SU-DHL-6 (cell line): Measurements from ENCODE around the gene FKBP1C.
"Not testable (repeated sequence)": the region's sequence is repeated elsewhere in the genome, so short reads cannot be mapped to it uniquely, and the experiment has no call there.

ENCODE experiments used
- H2AFZ ChIP-seq: fragments of 200-600 bp; sonication (generic); 2 replicates; pipeline ENCODE4 v1.6.1; 2014; ENCODE audit warnings: low read depth, mild to moderate bottlenecking, moderate library complexity, mixed read lengths, antibody characterized with exemption, low read length; ENCODE audit not compliant: severe bottlenecking
- H3F3A ChIP-seq: fragments of 200-600 bp; shearing (Covaris generic); 2 replicates; pipeline ENCODE4 v1.6.0; 2016; ENCODE audit warnings: antibody characterized with exemption, mild to moderate bottlenecking; ENCODE audit not compliant: insufficient read depth
- H3K27ac ChIP-seq: fragments of 200-600 bp; sonication (generic); 2 replicates; pipeline ENCODE4 v1.5.1; 2016; ENCODE audit warnings: low read depth, mild to moderate bottlenecking, low read length, moderate library complexity, mixed read lengths
- H3K27me3 ChIP-seq: fragments of 200-600 bp; sonication (generic), shearing (Covaris generic); 2 replicates; pipeline ENCODE4 v1.6.0; 2014; ENCODE audit warnings: mild to moderate bottlenecking, low read length
- H3K36me3 ChIP-seq: fragments of 200-600 bp; sonication (generic); 2 replicates; pipeline ENCODE4 v1.6.1; 2014; ENCODE audit warnings: mild to moderate bottlenecking, low read length, mixed read lengths
- H3K4me2 ChIP-seq: fragments of 300-600, 200-600 bp; shearing (Covaris generic), sonication (generic); 2 replicates; pipeline ENCODE4 v1.6.0; 2014; ENCODE audit warnings: low read length, low read depth, mild to moderate bottlenecking; ENCODE audit not compliant: poor library complexity, severe bottlenecking
- H3K4me3 ChIP-seq: fragments of 200-600 bp; sonication (generic); 2 replicates; pipeline ENCODE4 v1.5.1; 2014; ENCODE audit warnings: antibody characterized with exemption, low read length, mild to moderate bottlenecking, mixed read lengths; ENCODE audit not compliant: insufficient read depth, poor library complexity, severe bottlenecking
- H3K79me2 ChIP-seq: fragments of 200-600 bp; sonication (generic); 2 replicates; pipeline ENCODE4 v1.6.1; 2014; ENCODE audit warnings: mild to moderate bottlenecking, low read length, moderate library complexity; ENCODE audit not compliant: insufficient read depth
- H3K9ac ChIP-seq: fragments of 200-600 bp; sonication (generic); 2 replicates; pipeline ENCODE4 v1.7.0; 2014; ENCODE audit warnings: mild to moderate bottlenecking, low read length
- H3K9me2 ChIP-seq: fragments of 200-600 bp; sonication (generic); replicated peaks from 2 replicates; pipeline ENCODE4 v1.6.1; 2014; ENCODE audit warnings: low read length; ENCODE audit not compliant: insufficient read depth
- H3K9me3 ChIP-seq: fragments of 200-600 bp; sonication (generic); 2 replicates; pipeline ENCODE4 v1.6.1; 2014; ENCODE audit warnings: low read length, mixed read lengths; ENCODE audit not compliant: insufficient read depth
- H4K20me1 ChIP-seq: fragments of 200-600 bp; sonication (generic); 2 replicates; pipeline ENCODE4 v1.6.1; 2014; ENCODE audit warnings: low read depth, mild to moderate bottlenecking, antibody characterized with exemption, low read length, moderate library complexity, mixed read lengths
- EZH2phosphoT487 ChIP-seq: fragments of 200-600 bp; sonication (generic), shearing (Covaris generic); conservative IDR thresholded peaks from 2 replicates; pipeline ENCODE4 v1.6.1; 2018; ENCODE audit warnings: mild to moderate bottlenecking, antibody characterized with exemption, low read length, moderate library complexity, mixed read lengths
- TF ChIP-seq, protein P1 (sequence below): fragments of 200-600 bp; sonication (generic); IDR thresholded peaks from one replicate; pipeline ENCODE4 v1.5.1; 2017; ENCODE audit warnings: antibody characterized with exemption, mild to moderate bottlenecking, low read length, moderate library complexity; ENCODE audit not compliant: insufficient read depth, poor library complexity, severe bottlenecking

FKBP1C gene

GRCh38 chr6:63224179-63224578 is 12.9 kb downstream of the FKBP1C start:
- Histone ChIP-seq H3K36me3 (no peaks in the 10 kb centered on the region), H3K9ac (no peak overlapping the region), H3K4me3 (no peak overlapping the region), H2AFZ (no peak overlapping the region), H3K9me3 (no peaks in the 10 kb centered on the region), H3K27me3 (no peaks in the 10 kb centered on the region), H4K20me1 (no peaks in the 10 kb centered on the region), H3K4me2 (no peak overlapping the region), H3K27ac (no peak overlapping the region), H3F3A (no peaks in the 10 kb centered on the region), H3K79me2 (no peaks in the 10 kb centered on the region), H3K9me2 (no peaks in the 10 kb centered on the region)
- TF ChIP-seq, protein P1, sequence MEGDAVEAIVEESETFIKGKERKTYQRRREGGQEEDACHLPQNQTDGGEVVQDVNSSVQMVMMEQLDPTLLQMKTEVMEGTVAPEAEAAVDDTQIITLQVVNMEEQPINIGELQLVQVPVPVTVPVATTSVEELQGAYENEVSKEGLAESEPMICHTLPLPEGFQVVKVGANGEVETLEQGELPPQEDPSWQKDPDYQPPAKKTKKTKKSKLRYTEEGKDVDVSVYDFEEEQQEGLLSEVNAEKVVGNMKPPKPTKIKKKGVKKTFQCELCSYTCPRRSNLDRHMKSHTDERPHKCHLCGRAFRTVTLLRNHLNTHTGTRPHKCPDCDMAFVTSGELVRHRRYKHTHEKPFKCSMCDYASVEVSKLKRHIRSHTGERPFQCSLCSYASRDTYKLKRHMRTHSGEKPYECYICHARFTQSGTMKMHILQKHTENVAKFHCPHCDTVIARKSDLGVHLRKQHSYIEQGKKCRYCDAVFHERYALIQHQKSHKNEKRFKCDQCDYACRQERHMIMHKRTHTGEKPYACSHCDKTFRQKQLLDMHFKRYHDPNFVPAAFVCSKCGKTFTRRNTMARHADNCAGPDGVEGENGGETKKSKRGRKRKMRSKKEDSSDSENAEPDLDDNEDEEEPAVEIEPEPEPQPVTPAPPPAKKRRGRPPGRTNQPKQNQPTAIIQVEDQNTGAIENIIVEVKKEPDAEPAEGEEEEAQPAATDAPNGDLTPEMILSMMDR = no peak
- no peak for TF ChIP-seq EZH2phosphoT487

GRCh38 chr6:63225987-63226386 is 14.7 kb downstream of the FKBP1C start:
- H3K9me2 ChIP-seq, H2AFZ ChIP-seq, H3K27me3 ChIP-seq, H3K4me2 ChIP-seq, H3K79me2 ChIP-seq, H3F3A ChIP-seq, H3K36me3 ChIP-seq, H4K20me1 ChIP-seq, H3K9ac ChIP-seq, H3K9me3 ChIP-seq, H3K27ac ChIP-seq, H3K4me3 ChIP-seq: not testable (repeated sequence)

- not testable (repeated sequence) for H3K27ac ChIP-seq, H3K9ac ChIP-seq, H3K4me3 ChIP-seq, H3F3A ChIP-seq, H3K9me3 ChIP-seq, H3K36me3 ChIP-seq, H3K4me2 ChIP-seq, H2AFZ ChIP-seq, H3K79me2 ChIP-seq, H4K20me1 ChIP-seq, H3K9me2 ChIP-seq, H3K27me3 ChIP-seq
Observed at GRCh38 chr6:63227928-63228894, 16.9 kb downstream of the FKBP1C start.

GRCh38 chr6:63230027-63230426 is 18.8 kb downstream of the FKBP1C start:
- H2AFZ ChIP-seq, H3K9me2 ChIP-seq, H3K27me3 ChIP-seq, H4K20me1 ChIP-seq, H3K27ac ChIP-seq, H3K4me2 ChIP-seq, H3K4me3 ChIP-seq, H3K79me2 ChIP-seq, H3K9me3 ChIP-seq, H3F3A ChIP-seq, H3K36me3 ChIP-seq, H3K9ac ChIP-seq: not testable (repeated sequence)

DNA sequence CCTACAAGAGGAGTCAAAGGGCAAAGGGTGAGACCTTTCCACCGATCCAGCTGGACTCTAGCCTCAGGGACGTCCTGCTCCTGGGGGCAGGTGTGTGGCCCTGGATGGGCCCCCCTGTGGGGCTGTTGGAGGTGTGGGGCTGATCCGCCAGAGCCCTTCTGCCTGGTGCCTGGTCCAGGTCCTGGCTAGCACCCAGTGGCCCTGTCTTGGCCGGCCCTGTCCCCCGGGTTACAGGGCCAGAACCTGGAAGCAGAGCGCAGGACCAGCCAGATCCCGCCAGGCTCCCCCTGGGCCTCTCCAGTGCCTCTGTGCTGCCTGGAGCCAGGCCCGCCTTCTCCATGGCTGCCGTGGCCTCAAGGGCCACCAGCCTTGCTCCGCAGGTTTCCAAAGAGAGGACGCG is 19.2 kb downstream of the FKBP1C start:
- H3K9me3 ChIP-seq, H3K9me2 ChIP-seq, H2AFZ ChIP-seq, H3K27me3 ChIP-seq, H3K9ac ChIP-seq, H4K20me1 ChIP-seq, H3K4me2 ChIP-seq, H3K36me3 ChIP-seq, H3K79me2 ChIP-seq, H3K4me3 ChIP-seq, H3F3A ChIP-seq, H3K27ac ChIP-seq: not testable (repeated sequence)
